Mesenchymal stem cell (in vitro differentiated cells and primary cell): ENCODE data around the gene RBMS3.

Experiments
- DNase-seq: peaks from one replicate; pipeline ENCODE4 v3.0.0-alpha.2; 2013
- H2AFZ ChIP-seq: one replicate; pipeline ENCODE4 v1.6.1; 2013; ENCODE audit warnings: low read depth, mild to moderate bottlenecking, control low read depth, inconsistent platforms, low read length, moderate library complexity
- H2AK5ac ChIP-seq: 2 replicates; pipeline ENCODE4 v1.6.1; 2013; ENCODE audit warnings: low read length, moderate library complexity, mild to moderate bottlenecking, inconsistent platforms; ENCODE audit not compliant: severe bottlenecking
- H2BK120ac ChIP-seq: one replicate; pipeline ENCODE4 v1.6.1; 2013; ENCODE audit warnings: low read depth, mild to moderate bottlenecking, inconsistent platforms, low read length, moderate library complexity
- H2BK12ac ChIP-seq, 2 experiments: one replicate each; pipeline ENCODE4 v1.6.1; 2013; ENCODE audit warnings: inconsistent platforms in 2 of 2, low read length in 2 of 2, mild to moderate bottlenecking in 2 of 2, moderate library complexity in 2 of 2, control low read depth in 1 of 2
- H2BK15ac ChIP-seq: one replicate; pipeline ENCODE4 v1.6.1; 2013; ENCODE audit warnings: mild to moderate bottlenecking, low read depth, inconsistent platforms; ENCODE audit not compliant: poor library complexity, severe bottlenecking
- H2BK5ac ChIP-seq: 2 replicates; pipeline ENCODE4 v1.6.1; 2013; ENCODE audit warnings: low read depth, mild to moderate bottlenecking, low read length, control low read depth, inconsistent platforms; ENCODE audit not compliant: poor library complexity, severe bottlenecking
- H3K14ac ChIP-seq, 2 experiments: one replicate each; pipeline ENCODE4 v1.6.1; 2013; ENCODE audit warnings: inconsistent platforms in 2 of 2, low read length in 2 of 2, control low read depth in 1 of 2, mild to moderate bottlenecking in 1 of 2, moderate library complexity in 1 of 2
- H3K18ac ChIP-seq, 2 experiments: one replicate each; pipeline ENCODE4 v1.6.1; 2013; ENCODE audit warnings: inconsistent platforms in 2 of 2, low read length in 2 of 2, control low read depth in 1 of 2, low read depth in 1 of 2, mild to moderate bottlenecking in 1 of 2
- H3K23ac ChIP-seq, 2 experiments: one replicate each; pipeline ENCODE4 v1.6.1; 2013; ENCODE audit warnings: inconsistent platforms in 2 of 2, low read length in 2 of 2, mild to moderate bottlenecking in 2 of 2, moderate library complexity in 2 of 2, control low read depth in 1 of 2
- H3K27ac ChIP-seq: 2 replicates; pipeline ENCODE4 v1.5.1; 2013; ENCODE audit warnings: mild to moderate bottlenecking, moderate library complexity, low read length, control low read depth, inconsistent platforms; ENCODE audit not compliant: poor library complexity, severe bottlenecking
- H3K27me3 ChIP-seq, 2 experiments: 2 replicates each; pipeline versions ENCODE4 v1.6.1 to v1.7.0; 2013; ENCODE audit warnings: low read length in 2 of 2, mild to moderate bottlenecking in 2 of 2, moderate library complexity in 2 of 2, control low read depth in 1 of 2, inconsistent platforms in 1 of 2; ENCODE audit not compliant: control insufficient read depth in 1 of 2, insufficient read depth in 1 of 2
- H3K36me3 ChIP-seq, 2 experiments: 2 replicates each; pipeline versions ENCODE4 v1.6.1 to v1.7.0; 2013; ENCODE audit warnings: low read length in 2 of 2, control low read depth in 1 of 2, inconsistent platforms in 1 of 2, low read depth in 1 of 2, mild to moderate bottlenecking in 1 of 2; ENCODE audit not compliant: insufficient read depth in 2 of 2, control insufficient read depth in 1 of 2
- H3K4ac ChIP-seq, 2 experiments: one replicate each; pipeline ENCODE4 v1.6.1; 2013; ENCODE audit warnings: inconsistent platforms in 2 of 2, low read length in 2 of 2, mild to moderate bottlenecking in 2 of 2, moderate library complexity in 2 of 2, control low read depth in 1 of 2, low read depth in 1 of 2
- H3K4me1 ChIP-seq: 2 replicates; pipeline ENCODE4 v1.6.1; 2013; ENCODE audit warnings: low read depth, low read length, control low read depth; ENCODE audit not compliant: control insufficient read depth, insufficient read depth
- H3K4me2 ChIP-seq: 2 replicates; pipeline ENCODE4 v1.6.1; 2013; ENCODE audit warnings: low read length, mild to moderate bottlenecking, inconsistent platforms; ENCODE audit not compliant: poor library complexity, severe bottlenecking
- H3K4me3 ChIP-seq, 2 experiments: 2 replicates each; pipeline versions ENCODE4 v1.5.1 to v1.7.0; 2013; ENCODE audit warnings: low read length in 2 of 2, mild to moderate bottlenecking in 2 of 2, control low read depth in 1 of 2, low read depth in 1 of 2; ENCODE audit not compliant: insufficient read depth in 1 of 2
- H3K79me1 ChIP-seq: replicated peaks from 2 replicates; pipeline ENCODE4 v1.6.1; 2013; ENCODE audit warnings: mild to moderate bottlenecking, control low read depth, low read length, inconsistent platforms; ENCODE audit not compliant: poor library complexity, severe bottlenecking
- H3K9ac ChIP-seq: 2 replicates; pipeline ENCODE4 v1.7.0; 2013; ENCODE audit warnings: mild to moderate bottlenecking, low read length, moderate library complexity
- H3K9me3 ChIP-seq: 2 replicates; pipeline ENCODE4 v1.7.0; 2013; ENCODE audit warnings: mild to moderate bottlenecking, low read length; ENCODE audit not compliant: control insufficient read depth
- H4K8ac ChIP-seq: one replicate; pipeline ENCODE4 v1.6.1; 2013; ENCODE audit warnings: inconsistent platforms, mild to moderate bottlenecking, low read length, moderate library complexity
- H4K91ac ChIP-seq: one replicate; pipeline ENCODE4 v1.6.1; 2013; ENCODE audit warnings: mild to moderate bottlenecking, low read length, inconsistent platforms
- WGBS: methylation state at CpG from one replicate; pipeline ENCODE4 v1.1.7; 2013; ENCODE audit warnings: mixed read lengths; 5-methylcytosine and 5-hydroxymethylcytosine counted together

RBMS3 gene

DNA sequence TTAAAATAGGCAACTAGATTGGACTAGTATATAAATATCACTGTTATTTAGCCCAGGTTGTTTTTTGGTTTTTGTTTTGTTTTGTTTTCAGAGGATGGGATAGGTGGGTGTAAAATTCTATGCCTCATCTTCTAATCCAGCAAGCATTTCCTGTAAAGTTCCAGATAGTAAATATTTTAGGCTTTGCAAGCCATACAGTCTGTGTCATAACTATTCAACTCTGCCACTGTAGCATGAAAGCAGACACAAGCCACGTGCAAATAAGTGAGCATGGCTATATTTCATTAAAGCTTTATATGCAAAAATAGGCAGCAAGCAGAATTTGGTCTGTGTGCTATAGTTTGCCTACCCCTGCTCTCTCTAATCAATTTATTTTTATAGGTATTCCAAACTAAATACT is 668.3 kb downstream of the RBMS3 start:
- Histone ChIP-seq H3K27ac (no peak overlapping the region), H3K4ac (no peak overlapping the region), H2BK5ac (no peak overlapping the region), H3K27me3 (no peaks in the 10 kb centered on the region), H3K18ac (no peak overlapping the region), H2BK15ac (no peak overlapping the region), H4K91ac (no peak overlapping the region), H3K9me3 (no peaks in the 10 kb centered on the region), H4K8ac (no peak overlapping the region), H3K79me1 (no peaks in the 10 kb centered on the region), H3K4me3 (no peak overlapping the region), H2BK120ac (no peak overlapping the region), H3K9ac (no peak overlapping the region), H3K4me1 (no peaks in the 10 kb centered on the region), H2BK12ac (no peak overlapping the region), H3K23ac (no peak overlapping the region), H3K4me2 (no peak overlapping the region), H3K14ac (no peak overlapping the region), H2AFZ (no peak overlapping the region), H3K36me3 (peaks cover 0 to 4% of the 10 kb centered on the region in 2 experiments), H2AK5ac (no peak overlapping the region)
- DNase-seq, result peak; percentile 35
- WGBS, result no CpG with 5 or more reads among the region's 1 CpG

DNA sequence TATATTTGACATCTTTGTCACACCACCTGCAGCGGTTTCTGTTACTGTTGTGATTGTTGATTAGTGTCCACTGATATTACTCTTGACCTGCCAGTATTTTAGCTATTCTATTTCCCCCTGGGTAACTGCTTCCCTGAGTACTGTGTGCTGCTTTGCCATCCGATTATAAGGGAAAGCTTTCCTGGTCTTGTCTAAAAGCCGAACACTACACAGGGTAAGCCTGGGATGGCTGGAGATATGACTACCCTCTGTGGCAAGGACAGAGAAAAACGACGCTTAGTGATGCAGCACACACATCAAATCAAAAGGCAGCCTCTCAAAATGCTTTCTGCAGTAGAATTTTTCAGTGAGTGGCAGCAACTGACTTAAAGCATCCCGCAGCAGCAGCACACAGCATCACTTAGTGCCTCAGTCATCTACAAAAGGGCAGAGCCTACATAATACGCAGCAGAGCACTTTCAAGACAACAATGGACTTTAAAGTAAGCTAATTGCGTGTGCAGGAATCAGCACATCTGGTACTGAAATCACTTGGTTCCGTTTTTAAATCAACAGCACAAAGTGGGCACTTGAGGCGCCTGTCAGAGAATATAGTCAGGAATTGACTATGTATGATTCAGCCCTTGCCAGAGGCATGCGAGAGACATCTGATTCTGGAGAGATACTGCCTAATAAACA is 669.2 kb downstream of the RBMS3 start:
- Histone ChIP-seq H2BK15ac (no peak overlapping the region), H3K14ac (peak overlapping the region in 1 of 2 experiments; percentile 55), H3K18ac (peak overlapping the region; percentile 66 to 69), H3K79me1 (no peaks in the 10 kb centered on the region), H3K4me2 (no peak overlapping the region), H3K23ac (no peak overlapping the region), H4K91ac (no peak overlapping the region), H2BK5ac (no peak overlapping the region), H2BK120ac (no peak overlapping the region), H3K27me3 (no peaks in the 10 kb centered on the region), H2AFZ (no peak overlapping the region), H2BK12ac (peak overlapping the region in 1 of 2 experiments; percentile 60), H3K4me3 (no peak overlapping the region), H3K9ac (no peak overlapping the region), H3K4me1 (no peaks in the 10 kb centered on the region), H3K27ac (no peak overlapping the region), H3K4ac (peak overlapping the region in 1 of 2 experiments; percentile 73), H3K36me3 (peaks cover 0 to 4% of the 10 kb centered on the region in 2 experiments), H2AK5ac (no peak overlapping the region), H3K9me3 (no peaks in the 10 kb centered on the region), H4K8ac (peak overlapping the region; percentile 60)
- peak; percentile 75 for DNase-seq
- 33% methylated on average over 11 of the region's 11 CpGs for WGBS

- no peak overlapping the region for H2AFZ ChIP-seq
- no peak overlapping the region for H3K23ac ChIP-seq
- no peak overlapping the region for H4K8ac ChIP-seq
- H2BK5ac ChIP-seq, result no peak overlapping the region
- DNase-seq, result no peak
- H3K9ac ChIP-seq, result no peak overlapping the region
- H3K27me3 ChIP-seq, result no peaks in the 10 kb centered on the region
- H3K4me1 ChIP-seq, result no peaks in the 10 kb centered on the region
- no peak overlapping the region for H4K91ac ChIP-seq
- H2BK15ac ChIP-seq, result no peak overlapping the region
- H2BK12ac ChIP-seq, result no peak overlapping the region
- no peak overlapping the region for H2BK120ac ChIP-seq
- no peak overlapping the region for H3K18ac ChIP-seq
- no peaks in the 10 kb centered on the region for H3K9me3 ChIP-seq
- H3K14ac ChIP-seq, result no peak overlapping the region
- H3K79me1 ChIP-seq, result no peaks in the 10 kb centered on the region
- no peak overlapping the region for H3K27ac ChIP-seq
- H3K4me3 ChIP-seq, result no peak overlapping the region
- H3K4ac ChIP-seq, result no peak overlapping the region
- peaks cover 0 to 4% of the 10 kb centered on the region in 2 experiments for H3K36me3 ChIP-seq
- no peak overlapping the region for H3K4me2 ChIP-seq
- H2AK5ac ChIP-seq, result no peak overlapping the region
- WGBS, result no CpG with 5 or more reads among the region's 1 CpG
These were observed 671.6 kb downstream of the RBMS3 start for GRCh38 chr3:29952431-29952830.

DNA sequence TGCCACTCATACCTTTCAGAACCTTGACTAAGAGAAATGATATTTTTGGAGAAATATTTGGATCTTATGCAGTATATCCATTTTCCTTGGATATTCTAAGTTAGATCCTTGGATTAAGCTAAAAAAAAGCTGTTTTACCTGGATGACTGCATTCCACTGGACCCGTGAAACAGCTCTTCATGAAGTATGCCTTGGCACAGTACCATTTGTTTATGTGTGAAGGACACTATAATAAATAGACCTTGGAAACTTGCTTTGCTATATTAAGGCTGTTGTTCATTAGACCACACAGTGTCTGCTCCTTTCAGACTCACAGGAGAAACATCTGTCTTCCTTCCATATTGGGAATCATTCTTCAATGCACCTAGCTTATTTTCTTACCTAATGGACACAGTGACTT is 674.5 kb downstream of the RBMS3 start:
- Histone ChIP-seq H2BK5ac (no peak overlapping the region), H3K27me3 (no peaks in the 10 kb centered on the region), H3K27ac (no peak overlapping the region), H3K4me2 (no peak overlapping the region), H3K4me3 (no peak overlapping the region), H2AK5ac (no peak overlapping the region), H3K23ac (no peak overlapping the region), H3K4me1 (no peaks in the 10 kb centered on the region), H3K9ac (no peak overlapping the region), H4K91ac (no peak overlapping the region), H4K8ac (no peak overlapping the region), H3K9me3 (peaks cover 3% of the 10 kb centered on the region), H2BK120ac (no peak overlapping the region), H3K4ac (no peak overlapping the region), H3K18ac (no peak overlapping the region), H2BK15ac (no peak overlapping the region), H3K14ac (no peak overlapping the region), H3K79me1 (peaks cover under 1% of the 10 kb centered on the region), H3K36me3 (peaks cover 4 to 14% of the 10 kb centered on the region in 2 experiments), H2BK12ac (no peak overlapping the region), H2AFZ (no peak overlapping the region)
- no peak for DNase-seq
- WGBS, result no CpG with 5 or more reads among the region's 1 CpG
